Measurements from ENCODE around the gene CD83.

- TF ChIP-seq, protein P1, sequence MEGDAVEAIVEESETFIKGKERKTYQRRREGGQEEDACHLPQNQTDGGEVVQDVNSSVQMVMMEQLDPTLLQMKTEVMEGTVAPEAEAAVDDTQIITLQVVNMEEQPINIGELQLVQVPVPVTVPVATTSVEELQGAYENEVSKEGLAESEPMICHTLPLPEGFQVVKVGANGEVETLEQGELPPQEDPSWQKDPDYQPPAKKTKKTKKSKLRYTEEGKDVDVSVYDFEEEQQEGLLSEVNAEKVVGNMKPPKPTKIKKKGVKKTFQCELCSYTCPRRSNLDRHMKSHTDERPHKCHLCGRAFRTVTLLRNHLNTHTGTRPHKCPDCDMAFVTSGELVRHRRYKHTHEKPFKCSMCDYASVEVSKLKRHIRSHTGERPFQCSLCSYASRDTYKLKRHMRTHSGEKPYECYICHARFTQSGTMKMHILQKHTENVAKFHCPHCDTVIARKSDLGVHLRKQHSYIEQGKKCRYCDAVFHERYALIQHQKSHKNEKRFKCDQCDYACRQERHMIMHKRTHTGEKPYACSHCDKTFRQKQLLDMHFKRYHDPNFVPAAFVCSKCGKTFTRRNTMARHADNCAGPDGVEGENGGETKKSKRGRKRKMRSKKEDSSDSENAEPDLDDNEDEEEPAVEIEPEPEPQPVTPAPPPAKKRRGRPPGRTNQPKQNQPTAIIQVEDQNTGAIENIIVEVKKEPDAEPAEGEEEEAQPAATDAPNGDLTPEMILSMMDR (IDR thresholded peaks at IDR 0.05) = no peak
- TF ChIP-seq POLR2A (IDR thresholded peaks at IDR 0.05; ENCODE audit: low read depth) (no peak), EP300 (IDR thresholded peaks at IDR 0.05) (no peak), POLR2AphosphoS5 (IDR thresholded peaks at IDR 0.05) (no peak)
Observed at GRCh38 chr6:14074476-14075094, 43.0 kb upstream of the CD83 start.
